Measurements from ENCODE around the gene TDRD10.
"Not testable (repeated sequence)": the region's sequence is repeated elsewhere in the genome, so short reads cannot be mapped to it uniquely, and the experiment has no call there.

The TDRD10 gene

DNA sequence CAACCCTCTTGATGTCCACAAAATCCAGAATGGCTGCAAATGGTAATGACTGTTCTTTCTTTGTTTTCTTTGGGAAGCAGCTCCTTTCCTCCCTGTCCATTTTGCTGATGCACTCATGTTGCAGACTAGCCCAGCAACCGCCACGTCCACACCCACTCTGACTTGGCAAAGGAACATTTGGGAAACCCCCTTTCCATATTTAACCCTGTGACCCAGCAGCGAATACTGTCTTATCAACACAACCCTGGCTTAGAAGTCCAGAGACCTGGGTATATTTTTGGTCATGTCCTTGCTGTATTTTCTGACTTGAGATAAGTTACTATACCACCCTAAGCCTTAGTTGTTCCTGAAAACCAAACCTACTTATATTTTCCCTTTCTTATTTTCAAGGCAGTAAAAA lies 18.3 kb downstream of the TDRD10 start:
- no peak for DNase-seq

DNA sequence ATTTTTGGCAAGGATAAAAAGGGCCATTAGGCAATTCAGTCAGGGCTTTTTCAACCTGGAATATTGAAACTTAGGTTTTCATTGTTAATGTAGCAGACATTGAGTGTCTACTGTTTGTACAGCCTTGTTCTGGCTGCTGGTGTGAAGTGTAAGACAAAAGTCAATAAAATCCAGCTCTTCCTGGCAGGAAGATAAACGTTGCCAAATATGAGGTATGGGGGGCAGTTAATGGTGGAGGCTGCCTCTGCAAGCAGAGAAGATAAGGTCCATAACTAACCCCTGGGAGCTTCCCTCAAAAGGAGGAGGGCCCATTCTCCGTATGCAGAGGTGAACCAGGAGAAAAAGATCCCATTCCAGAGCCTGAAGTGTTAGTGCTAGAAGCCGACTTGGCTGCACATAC lies 19.7 kb downstream of the TDRD10 start:
- no peak for DNase-seq

DNA sequence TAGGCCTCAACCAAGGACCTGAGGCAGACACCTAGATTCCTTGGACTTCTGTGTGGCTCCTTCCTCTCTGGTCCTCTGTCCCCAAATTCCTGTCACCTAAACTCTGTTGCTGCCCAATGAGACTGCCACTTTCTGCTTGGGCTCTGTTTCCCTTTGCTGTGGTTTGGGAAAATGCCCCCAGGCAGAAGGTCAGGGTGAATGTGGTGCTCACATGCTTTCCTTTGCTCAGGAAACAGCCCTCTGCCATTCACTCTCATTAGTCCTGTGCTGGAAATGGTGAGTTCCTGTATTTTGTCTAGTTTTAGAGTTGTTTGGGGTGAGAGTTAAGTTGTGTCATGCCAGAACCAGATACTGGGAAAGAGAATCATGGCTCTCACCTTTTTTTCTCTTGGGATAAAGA lies 22.9 kb downstream of the TDRD10 start:
- no peak for DNase-seq

GRCh38 chr1:154527192-154527591 lies 25.2 kb downstream of the TDRD10 start:
- DNase-seq: no peak

DNA sequence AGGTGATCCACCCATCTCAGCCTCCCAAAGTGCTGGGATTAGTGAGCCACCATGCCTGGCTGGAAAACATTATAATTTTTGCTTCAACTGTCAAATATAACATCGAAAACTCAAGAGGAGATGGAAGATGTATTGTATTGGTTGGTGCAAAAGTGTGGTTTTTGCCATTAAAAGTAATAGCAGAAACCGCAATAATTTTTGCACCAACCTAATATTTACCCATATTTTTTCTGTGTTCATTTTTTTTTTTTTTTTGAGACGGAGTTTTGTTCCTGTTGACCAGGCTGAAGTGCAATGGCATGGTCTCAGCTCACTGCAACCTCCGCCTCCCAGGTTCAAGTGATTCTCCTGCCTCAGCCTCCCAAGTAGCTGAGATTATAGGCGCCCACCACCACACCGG lies 27.3 kb downstream of the TDRD10 start:
- no peak for DNase-seq

DNA sequence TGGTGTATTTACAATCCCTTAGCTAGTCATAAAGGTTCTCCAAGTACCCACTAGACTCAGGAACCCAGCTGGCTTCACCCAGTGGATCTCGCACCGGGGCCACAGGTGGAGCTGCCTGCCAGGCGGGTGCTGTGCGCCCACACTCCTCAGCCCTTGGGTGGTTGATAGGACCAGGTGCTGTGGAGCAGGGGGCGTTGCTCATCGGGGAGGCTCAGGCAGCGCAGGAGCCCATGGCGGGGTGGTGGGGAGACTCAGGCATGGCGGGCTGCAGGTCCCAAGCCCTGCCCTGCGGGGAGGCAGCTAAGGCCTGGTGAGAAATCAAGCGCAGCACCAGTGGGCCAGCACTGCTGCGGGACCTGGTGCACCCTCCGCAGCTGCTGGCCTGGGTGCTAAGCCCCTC lies 29.9 kb downstream of the TDRD10 start:
- DNase-seq: not testable (repeated sequence)

DNA sequence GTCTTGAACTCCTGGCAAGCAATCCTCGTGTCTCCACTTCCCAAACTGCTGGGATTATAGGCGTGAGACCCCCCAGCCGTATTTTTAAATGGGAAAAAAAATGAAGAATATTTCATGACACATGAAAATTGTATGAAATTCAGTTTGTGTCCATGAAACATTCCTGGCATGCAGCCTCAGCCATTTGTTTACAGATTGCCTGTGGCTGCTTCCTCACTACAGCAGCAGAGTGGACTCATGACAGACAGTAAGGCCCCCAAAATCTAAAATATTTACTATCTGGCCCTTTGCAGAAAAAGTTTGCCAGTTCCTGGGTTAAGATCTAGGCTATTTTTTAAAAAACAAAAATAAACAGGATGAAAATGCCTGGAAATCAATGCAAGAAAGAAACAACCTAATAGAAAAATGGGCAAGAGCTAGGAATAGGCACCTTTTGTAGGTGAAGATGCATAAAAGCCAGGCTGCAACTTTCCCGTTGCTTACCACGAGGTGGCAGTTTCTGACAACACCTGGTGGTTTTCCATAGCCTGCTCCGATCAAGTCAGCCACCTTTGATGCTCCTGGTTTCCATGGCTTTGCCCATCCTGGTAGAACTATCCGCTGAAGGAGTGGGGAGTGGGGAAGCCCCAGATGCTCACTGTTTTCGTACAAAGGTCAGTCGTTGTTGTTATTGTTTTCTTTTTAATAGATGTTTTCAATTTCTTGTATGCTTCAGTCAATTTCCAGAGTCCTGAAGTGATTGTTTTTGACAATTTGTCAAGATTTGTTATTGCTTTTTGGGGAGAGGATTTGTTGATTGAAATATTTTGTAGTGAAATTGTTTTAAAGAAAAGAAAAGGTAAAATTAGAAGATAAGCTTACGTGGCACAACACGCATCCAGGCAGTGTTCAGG lies 32.2 kb downstream of the TDRD10 start:
- peak; percentile 29 for DNase-seq

- DNase-seq: no peak
These were observed 34.6 kb downstream of the TDRD10 start for GRCh38 chr1:154536570-154536969.

- DNase-seq: no peak
These were observed 37.8 kb downstream of the TDRD10 start for GRCh38 chr1:154539486-154540483.

DNA sequence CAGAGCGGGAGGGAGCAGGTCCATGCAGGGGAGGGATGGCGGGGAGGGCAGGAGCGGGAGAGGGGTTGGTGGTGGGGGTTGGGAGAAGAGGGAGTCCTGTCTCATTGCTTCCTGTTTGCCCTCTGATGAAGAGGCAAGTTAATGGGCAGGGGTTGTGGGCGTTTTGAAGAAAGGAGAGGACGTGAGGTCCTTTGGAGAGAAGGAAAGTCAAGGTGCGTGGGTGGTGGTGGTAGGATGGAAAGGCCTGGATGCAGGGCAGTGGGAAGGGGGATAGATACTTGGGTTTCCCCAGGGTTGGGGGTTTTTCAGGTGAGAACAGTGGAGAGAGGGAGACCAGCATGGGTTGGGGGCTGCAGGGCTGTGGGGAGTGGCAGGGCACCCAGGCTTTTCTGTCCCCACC lies 39.2 kb downstream of the TDRD10 start:
- no peak for DNase-seq

- DNase-seq: peak; percentile 73
These were observed 44.4 kb downstream of the TDRD10 start for GRCh38 chr1:154546264-154547063.

- DNase-seq: no peak
These were observed 45.2 kb downstream of the TDRD10 start for GRCh38 chr1:154547105-154547732.

DNA sequence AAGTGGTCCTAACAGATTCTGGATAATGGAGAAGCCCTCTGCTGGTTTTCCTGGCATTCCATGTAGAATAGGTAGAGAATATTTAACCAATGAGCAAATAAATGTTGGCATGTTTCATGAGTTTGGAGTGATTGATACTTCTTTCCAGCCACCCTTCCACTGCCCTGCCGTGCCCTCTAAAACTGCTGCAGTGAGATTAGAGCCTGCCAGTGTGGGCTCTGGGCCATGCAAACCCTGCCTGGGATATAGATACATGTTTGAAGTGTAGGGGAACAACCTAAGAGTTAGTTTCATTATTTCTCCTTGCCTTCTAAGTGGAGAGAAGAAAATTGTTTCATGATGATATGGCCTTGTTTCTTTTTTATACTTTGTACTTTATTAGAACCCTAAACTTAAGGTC lies 46.0 kb downstream of the TDRD10 start:
- no peak for DNase-seq

GRCh38 chr1:154549202-154549770 lies 47.3 kb downstream of the TDRD10 start:
- no peak for DNase-seq

DNA sequence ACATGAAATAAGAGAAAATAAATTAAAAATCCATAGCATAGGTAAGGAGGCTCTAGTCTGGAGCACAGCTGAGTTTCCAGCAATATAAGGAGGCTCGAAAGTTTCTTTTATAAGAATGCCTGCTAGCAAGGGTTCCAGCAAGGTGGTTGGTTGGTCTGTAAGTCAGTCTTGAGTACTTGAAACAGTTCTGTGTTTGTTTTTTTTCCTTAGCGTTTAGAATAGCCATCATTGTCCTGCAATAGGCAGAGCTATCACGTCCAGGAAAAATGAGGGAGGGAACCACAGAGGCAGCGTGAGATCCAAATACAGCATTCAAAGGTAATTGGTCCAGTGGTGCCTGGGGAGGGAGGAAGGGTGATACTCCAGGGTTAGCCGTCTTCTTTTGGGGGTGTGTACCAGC lies 48.1 kb downstream of the TDRD10 start:
- no peak for DNase-seq

DNA sequence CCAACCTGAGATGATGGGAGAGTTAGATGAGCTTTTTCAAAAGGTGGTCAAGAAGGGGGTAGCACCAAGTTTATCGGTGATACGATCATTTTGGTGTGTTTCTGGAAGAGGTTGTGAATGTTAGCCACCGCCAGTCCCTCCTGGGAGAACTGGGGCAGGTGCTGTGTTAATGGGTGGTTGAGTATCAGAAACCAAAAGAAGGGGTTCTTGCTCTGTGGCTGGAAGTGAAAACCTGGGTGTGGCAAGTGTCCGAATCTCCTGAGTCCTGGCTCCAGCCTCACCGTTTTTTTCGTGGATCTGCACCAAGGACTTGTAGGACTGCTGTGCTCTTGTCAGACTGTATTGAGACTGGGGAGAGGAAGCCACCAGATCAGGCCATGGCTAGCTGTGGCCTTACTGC lies 48.6 kb downstream of the TDRD10 start:
- DNase-seq: no peak

- DNase-seq: no peak
These were observed 49.5 kb downstream of the TDRD10 start for GRCh38 chr1:154551474-154551873.

GRCh38 chr1:154552036-154552435 lies 50.0 kb downstream of the TDRD10 start:
- DNase-seq: no peak

GRCh38 chr1:154553056-154554030 lies 51.3 kb downstream of the TDRD10 start:
- DNase-seq: no peak

DNA sequence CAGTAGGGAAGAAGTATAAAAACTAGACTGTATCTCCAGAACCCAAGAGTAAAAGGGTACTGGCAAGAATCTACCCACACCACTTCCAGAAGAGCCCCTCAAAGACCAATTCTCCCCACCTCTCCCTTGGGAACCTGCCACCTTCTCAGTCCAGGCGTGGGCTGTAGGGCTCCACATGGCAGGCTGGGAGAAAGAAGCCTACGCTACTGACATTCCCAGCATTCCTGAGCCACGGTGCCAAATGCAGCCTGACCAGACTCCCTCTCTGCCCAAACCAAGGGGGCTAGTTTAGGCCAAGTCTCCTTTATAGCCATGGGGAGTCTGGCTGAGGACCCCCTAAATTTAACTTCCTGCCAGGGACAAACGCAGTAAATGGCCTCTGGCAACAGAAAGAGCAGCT lies 54.4 kb downstream of the TDRD10 start:
- no peak for DNase-seq
